ENCODE measurements around the gene MYZAP. TPM values are rescaled to one million over a fixed set of nuclear protein-coding genes. Genes with fewer than 3 reads are reported as not detected.

The MYZAP gene
- total and polyA plus RNA-seq, 9 donors = 1.1 to 11.3 (median 5.5) TPM

GRCh38 chr15:57663262-57663661 lies 71.6 kb downstream of the MYZAP start:
- TF ChIP-seq CTCF (IDR thresholded peaks at IDR 0.05) (no peak), EP300 (IDR thresholded peaks at IDR 0.05) (no peak), POLR2A (IDR thresholded peaks at IDR 0.05) (no peak)
- H3K27ac ChIP-seq = no peak overlapping the region
- H3K27me3 ChIP-seq = no peaks in the 10 kb centered on the region
- intact Hi-C loops (cut with DNase I) = loop anchor here in 3 of 4 donors (10.0 kb wide), 3 partner anchors 82 to 412 kb away; partner anchors contain the start of gene ALDH1A2 (in 2 of the 3)
- 94 to 97% (median 95%) methylated on average over 2 of the region's 2 CpGs for WGBS, 3 donors
- H3K9me3 ChIP-seq = no peaks in the 10 kb centered on the region
- DNase-seq = no peak
- no peaks in the 10 kb centered on the region for H3K36me3 ChIP-seq
- peaks cover 2% of the 10 kb centered on the region for H3K4me1 ChIP-seq (ENCODE audit: insufficient read depth)
- no peak overlapping the region for H3K4me3 ChIP-seq

- 78 to 84% (median 80%) methylated on average over 2 of the region's 2 CpGs for WGBS, 3 donors
- Histone ChIP-seq H3K27ac (no peak overlapping the region), H3K9me3 (no peaks in the 10 kb centered on the region), H3K4me1 (ENCODE audit: insufficient read depth) (peaks cover 2% of the 10 kb centered on the region), H3K36me3 (no peaks in the 10 kb centered on the region), H3K27me3 (no peaks in the 10 kb centered on the region), H3K4me3 (no peak overlapping the region)
- intact Hi-C loops (cut with DNase I) = loop anchor here in 3 of 4 donors (5.0 to 10.0 kb wide), 4 partner anchors 80 to 410 kb away; partner anchors contain the start of gene ALDH1A2 (in 2 of the 3)
- no peak for TF ChIP-seq POLR2A (IDR thresholded peaks at IDR 0.05)
- DNase-seq = no peak
These were observed 73.5 kb downstream of the MYZAP start for GRCh38 chr15:57665194-57665593.

GRCh38 chr15:57665939-57666338 lies 74.2 kb downstream of the MYZAP start:
- no peak for DNase-seq
- WGBS, 3 donors = 72 to 81% (median 79%) methylated on average over 4 of the region's 4 CpGs
- Histone ChIP-seq H3K4me3 (no peak overlapping the region), H3K27me3 (no peaks in the 10 kb centered on the region), H3K27ac (no peak overlapping the region), H3K36me3 (no peaks in the 10 kb centered on the region), H3K4me1 (ENCODE audit: insufficient read depth) (peaks cover 2% of the 10 kb centered on the region), H3K9me3 (no peaks in the 10 kb centered on the region)
- TF ChIP-seq POLR2A (IDR thresholded peaks at IDR 0.05) (no peak), EP300 (IDR thresholded peaks at IDR 0.05) (no peak), CTCF (IDR thresholded peaks at IDR 0.05) (no peak)
- intact Hi-C loops (cut with DNase I) = loop anchor here in 3 of 4 donors (5.0 to 10.0 kb wide), 4 partner anchors 79 to 409 kb away; partner anchors contain the start of gene ALDH1A2 (in 2 of the 3)

GRCh38 chr15:57667171-57667849 lies 75.6 kb downstream of the MYZAP start:
- TF ChIP-seq CTCF (IDR thresholded peaks at IDR 0.05) (peak in 2 of 3 donors; percentile 24 to 32), EP300 (IDR thresholded peaks at IDR 0.05) (no peak)
- no peaks in the 10 kb centered on the region for H3K27me3 ChIP-seq
- H3K9me3 ChIP-seq = no peaks in the 10 kb centered on the region
- DNase-seq = peak in 2 of 5 donors; percentile 18 to 29
- H3K4me1 ChIP-seq (ENCODE audit: insufficient read depth) = peaks cover 2% of the 10 kb centered on the region
- H3K4me3 ChIP-seq = no peak overlapping the region
- WGBS, 3 donors = 8 to 18% (median 12%) methylated on average over 10 of the region's 10 CpGs
- intact Hi-C loops (cut with DNase I) = loop anchor here in 3 of 4 donors (5.0 to 10.0 kb wide), 4 partner anchors 77 to 407 kb away; partner anchors contain the start of gene ALDH1A2 (in 2 of the 3)
- no peaks in the 10 kb centered on the region for H3K36me3 ChIP-seq
- H3K27ac ChIP-seq = no peak overlapping the region

- intact Hi-C loops (cut with DNase I) = loop anchor here in 3 of 4 donors (5.0 to 10.0 kb wide), 4 partner anchors 77 to 407 kb away; partner anchors contain the start of gene ALDH1A2 (in 2 of the 3)
- no peaks in the 10 kb centered on the region for H3K27me3 ChIP-seq
- no peak overlapping the region for H3K27ac ChIP-seq
- H3K4me1 ChIP-seq (ENCODE audit: insufficient read depth) = peaks cover 2% of the 10 kb centered on the region
- no peaks in the 10 kb centered on the region for H3K9me3 ChIP-seq
- TF ChIP-seq CTCF (IDR thresholded peaks at IDR 0.05) (no peak), EP300 (IDR thresholded peaks at IDR 0.05) (no peak), POLR2A (IDR thresholded peaks at IDR 0.05) (no peak)
- 88 to 93% (median 90%) methylated on average over 4 of the region's 4 CpGs for WGBS, 3 donors
- no peak for DNase-seq
- no peak overlapping the region for H3K4me3 ChIP-seq
- H3K36me3 ChIP-seq = no peaks in the 10 kb centered on the region
These were observed 76.3 kb downstream of the MYZAP start for GRCh38 chr15:57668016-57668415.

All from ovary (tissue), 9 donors.